Endothelial cell of umbilical vein (primary cell): Measurements from ENCODE around the gene CHD9NB. TPM values are rescaled to one million over a fixed set of nuclear protein-coding genes. Genes with fewer than 3 reads are reported as not detected.

Experiments
- BruUV-seq: library from RNA; stranded (reverse); fragments of 400-500 nt; replicated peaks from 2 replicates; lab custom pipeline; 2021; lab: Mats Ljungman, UMichigan
- CTCF ChIA-PET: fragments of 300-600, 350-600 bp; sonication (Branson Sonifier 250); formaldehyde crosslinking; loops from one replicate; lab custom pipeline; 2021; ENCODE audit warnings: antibody characterized with exemption, inconsistent platforms; lab: Charles Lee
- POLR2A ChIA-PET: fragments of 300-600, 350-600 bp; sonication (Branson Sonifier 250); formaldehyde crosslinking; loops from one replicate; lab custom pipeline; 2021; ENCODE audit warnings: antibody characterized with exemption, inconsistent platforms; lab: Charles Lee
- DNase-seq: peaks from one replicate; pipeline ENCODE4 v3.0.0-alpha.2; 2011; ENCODE audit warnings: low read depth, low spot score
- FAIRE-seq: peaks from 2 replicates; lab custom pipeline; 2011; peaks lifted over from hg19 to GRCh38; lab: Jason Lieb, UNC
- H2AFZ ChIP-seq: 2 replicates; pipeline ENCODE4 v1.6.0; 2012; ENCODE audit warnings: low read depth, low read length, control low read depth, inconsistent platforms
- H3K27ac ChIP-seq: 2 replicates; pipeline ENCODE4 v1.5.1; 2011; ENCODE audit warnings: low read depth, mild to moderate bottlenecking, control low read depth, low read length, moderate library complexity; ENCODE audit not compliant: insufficient read depth
- H3K27me3 ChIP-seq, 2 experiments: 2 replicates each; pipeline versions ENCODE4 v1.6.0 to v1.6.1; 2011; ENCODE audit warnings: low read length in 2 of 2, mixed read lengths in 1 of 2; ENCODE audit not compliant: control insufficient read depth in 2 of 2, insufficient read depth in 2 of 2
- H3K36me3 ChIP-seq, 2 experiments: 2 replicates in 1 of 2; 3 replicates in 1 of 2; pipeline ENCODE4 v1.5.1; 2011; ENCODE audit warnings: low read length in 2 of 2, mild to moderate bottlenecking in 1 of 2, moderate library complexity in 1 of 2; ENCODE audit not compliant: control insufficient read depth in 2 of 2, insufficient read depth in 2 of 2; ENCODE audit errors: extremely low read depth in 1 of 2
- H3K4me1 ChIP-seq: 3 replicates; pipeline ENCODE4 v1.5.1; 2011; ENCODE audit warnings: mild to moderate bottlenecking, low read length; ENCODE audit not compliant: control insufficient read depth, insufficient read depth; ENCODE audit errors: extremely low read depth
- H3K4me2 ChIP-seq: 2 replicates; pipeline ENCODE4 v1.6.1; 2011; ENCODE audit warnings: low read length, control low read depth, mixed read lengths; ENCODE audit not compliant: insufficient read depth
- H3K4me3 ChIP-seq, 3 experiments: fragments of 200-600 bp in 1 of 3; sonication (generic), shearing (Covaris generic) in 1 of 3; replicated peaks in 1 of 3; 2 replicates each; pipeline ENCODE4 v1.5.1; 2011 to 2016; ENCODE audit warnings: control low read depth in 3 of 3, low read length in 3 of 3, mild to moderate bottlenecking in 2 of 3, inconsistent platforms in 1 of 3, low read depth in 1 of 3, moderate library complexity in 1 of 3; ENCODE audit not compliant: insufficient read depth in 1 of 3
- H3K79me2 ChIP-seq: 2 replicates; pipeline ENCODE4 v1.6.0; 2012; ENCODE audit warnings: low read length, inconsistent platforms; ENCODE audit not compliant: control insufficient read depth, insufficient read depth
- H3K9ac ChIP-seq: replicated peaks from 2 replicates; pipeline ENCODE3; 2011; ENCODE audit warnings: low read length, control low read depth; ENCODE audit not compliant: insufficient read depth; ENCODE audit errors: extremely low read depth
- H3K9me1 ChIP-seq: replicated peaks from 3 replicates; pipeline ENCODE4 v1.6.0; 2011; ENCODE audit warnings: mild to moderate bottlenecking, low read length; ENCODE audit not compliant: control insufficient read depth, insufficient read depth; ENCODE audit errors: extremely low read depth
- H3K9me3 ChIP-seq: replicated peaks from 2 replicates; pipeline ENCODE4 v1.5.1; 2012; ENCODE audit warnings: low read length, inconsistent platforms; ENCODE audit not compliant: control insufficient read depth, insufficient read depth
- H4K20me1 ChIP-seq: replicated peaks from 2 replicates; pipeline ENCODE3; 2011; ENCODE audit warnings: mild to moderate bottlenecking, low read length; ENCODE audit not compliant: control insufficient read depth, insufficient read depth; ENCODE audit errors: extremely low read depth
- CTCF ChIP-seq, 2 donors: IDR thresholded peaks; 1 replicate in 1 of 2; 2 replicates in 1 of 2; pipeline ENCODE4 v1.5.1; 2011; ENCODE audit warnings: low read length in 2 of 2, mild to moderate bottlenecking in 2 of 2, moderate library complexity in 2 of 2, control low read depth in 1 of 2, inconsistent platforms in 1 of 2, low read depth in 1 of 2; ENCODE audit not compliant: insufficient read depth in 1 of 2; ENCODE audit errors: extremely low read depth in 1 of 2
- EZH2 ChIP-seq: IDR thresholded peaks from 2 replicates; pipeline ENCODE4 v1.6.1; 2012; ENCODE audit warnings: borderline replicate concordance, low read depth, mild to moderate bottlenecking, moderate library complexity, low read length, inconsistent platforms; ENCODE audit not compliant: severe bottlenecking
- FOS ChIP-seq: IDR thresholded peaks from 2 replicates; pipeline ENCODE4 v1.6.1; 2011; ENCODE audit warnings: mild to moderate bottlenecking, low read length, moderate library complexity, borderline replicate concordance; ENCODE audit not compliant: insufficient read depth
- GATA2 ChIP-seq: IDR thresholded peaks from 2 replicates; pipeline ENCODE4 v1.7.0; 2011; ENCODE audit warnings: low read depth, mild to moderate bottlenecking, moderate library complexity, mixed read lengths, low read length; ENCODE audit not compliant: insufficient read length, insufficient read depth
- JUN ChIP-seq: IDR thresholded peaks from 2 replicates; pipeline ENCODE4 v1.6.1; 2011; ENCODE audit warnings: borderline replicate concordance, low read depth; ENCODE audit not compliant: insufficient read length, insufficient read depth
- MYC ChIP-seq: IDR thresholded peaks from one replicate; pipeline ENCODE4 v1.6.1; 2011; ENCODE audit warnings: mild to moderate bottlenecking, low read depth, low read length
- POLR2A ChIP-seq: IDR thresholded peaks from 2 replicates; pipeline ENCODE4 v1.6.1; 2012; ENCODE audit warnings: low read depth, mild to moderate bottlenecking, control low read depth, low read length
- POLR2AphosphoS5 ChIP-seq: IDR thresholded peaks from 2 replicates; pipeline ENCODE4 v1.6.1; 2012; ENCODE audit warnings: low read depth, mild to moderate bottlenecking, control low read depth, low read length, moderate library complexity; ENCODE audit not compliant: insufficient read depth
- dilution Hi-C: fragments of 300-500 bp; cut with MboI; formaldehyde crosslinking; loops from one replicate; pipeline ENCODE4 v1.15.0; 2019; ENCODE audit warnings: low sequenced_read_pairs; ENCODE audit not compliant: extremely low pct_ligation_motif_present
- intact Hi-C: fragments of 100-400 bp; cut with micrococcal nuclease; formaldehyde crosslinking; loops from one replicate; pipeline ENCODE4 v1.10.0; 2022
- polyA plus RNA-seq, 4 experiments: library from polyadenylated mRNA; depleted of rRNA in 3 of 4; stranded (reverse) in 3 of 4; unstranded in 1 of 4; fragments of >200 nt; gene quantifications; 2 replicates each; pipeline versions ENCODE4 v1.2.1 to v1.2.3, GENCODE V29; 2011 to 2012; ENCODE audit warnings: missing spikeins in 1 of 4
- total RNA-seq: library from RNA; stranded (reverse); gene quantifications from 2 replicates; pipeline ENCODE4 v1.2.3, GENCODE V29; 2021
- TF ChIP-seq, protein P1 (sequence below): IDR thresholded peaks from 2 replicates; pipeline ENCODE4 v1.6.1; 2011; ENCODE audit not compliant: insufficient read depth, insufficient read length

The CHD9NB gene
- total and polyA plus RNA-seq, 2 donors (not counting 3 experiments of a cell fraction or from before 2014, with no cell fraction given), result 0.44 to 0.66 TPM

GRCh38 chr16:53055541-53056391, 3.1 kb upstream of the CHD9NB start:
- H3K9ac ChIP-seq, result peak overlapping the region; percentile 62
- TF ChIP-seq GATA2 (peak; percentile 61), CTCF (IDR thresholded peaks at IDR 0.05; ENCODE audit: extremely low read depth in 1 of 2, insufficient read depth in 1 of 2, low read depth in 1 of 2, low read length in 2 of 2) (no peak), MYC (no peak), POLR2A (peak; percentile 4), JUN (no peak), EZH2 (no peak), FOS (no peak), POLR2AphosphoS5 (no peak)
- TF ChIP-seq, protein P1, sequence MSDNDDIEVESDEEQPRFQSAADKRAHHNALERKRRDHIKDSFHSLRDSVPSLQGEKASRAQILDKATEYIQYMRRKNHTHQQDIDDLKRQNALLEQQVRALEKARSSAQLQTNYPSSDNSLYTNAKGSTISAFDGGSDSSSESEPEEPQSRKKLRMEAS, result no peak
- TSS peak; percentile 21 for BruUV-seq
- dilution Hi-C loops (no loop called here), intact Hi-C loops (loop anchor here (1.0 to 10.0 kb wide), 9 partner anchors 36 to 449 kb away; partner anchors contain the start of genes AKTIP and RBL2)
- no peaks in the 10 kb centered on the region for H3K9me1 ChIP-seq
- peak overlapping the region; percentile 47 to 75 (median 57) for H3K4me3 ChIP-seq
- H2AFZ ChIP-seq, result peak overlapping the region; percentile 85
- no peaks in the 10 kb centered on the region for H4K20me1 ChIP-seq
- peak overlapping the region; percentile 75 for H3K27ac ChIP-seq
- H3K79me2 ChIP-seq, result peaks cover 9% of the 10 kb centered on the region
- ChIA-PET POLR2A (interaction anchor here (0.6 to 3.2 kb wide), 3 partner anchors 35 to 74 kb away, joined by 3 to 11 read pairs (median 3); no protein-coding TSS in a partner anchor), CTCF (interaction anchor here (0.6 to 5.6 kb wide), 36 partner anchors 16 to 234 kb away, joined by 3 to 62 read pairs (median 6); no protein-coding TSS in a partner anchor)
- peaks cover 26% of the 10 kb centered on the region for H3K4me1 ChIP-seq
- peak; percentile 77 for FAIRE-seq
- H3K9me3 ChIP-seq, result no peaks in the 10 kb centered on the region
- no peaks in the 10 kb centered on the region for H3K27me3 ChIP-seq
- peak overlapping the region; percentile 96 for H3K4me2 ChIP-seq
- peak; percentile 69 for DNase-seq
- H3K36me3 ChIP-seq, result no peaks in the 10 kb centered on the region
